Myocyte (in vitro differentiated cells): ENCODE data around the gene STIL. TPM values are rescaled to one million over a fixed set of nuclear protein-coding genes. Genes with fewer than 3 reads are reported as not detected.
"Not testable (repeated sequence)": the region's sequence is repeated elsewhere in the genome, so short reads cannot be mapped to it uniquely, and the experiment has no call there.

Experiments
- DNase-seq: peaks from one replicate; pipeline ENCODE4 v3.0.0-alpha.2; 2012; ENCODE audit warnings: low read depth
- polyA plus RNA-seq: library from polyadenylated mRNA; unstranded; fragments of >200 nt; gene quantifications from one replicate; pipeline ENCODE4 v1.2.1, GENCODE V29; 2012; ENCODE audit warnings: missing spikeins
- total RNA-seq: library from RNA; depleted of rRNA; stranded (reverse); fragments of >200 nt; gene quantifications from 2 replicates; pipeline ENCODE4 v1.2.3, GENCODE V29; 2014

Gene STIL
- 0.99 and 1.4 TPM in 2 replicates for total RNA-seq
- 0.81 TPM for polyA plus RNA-seq

DNA sequence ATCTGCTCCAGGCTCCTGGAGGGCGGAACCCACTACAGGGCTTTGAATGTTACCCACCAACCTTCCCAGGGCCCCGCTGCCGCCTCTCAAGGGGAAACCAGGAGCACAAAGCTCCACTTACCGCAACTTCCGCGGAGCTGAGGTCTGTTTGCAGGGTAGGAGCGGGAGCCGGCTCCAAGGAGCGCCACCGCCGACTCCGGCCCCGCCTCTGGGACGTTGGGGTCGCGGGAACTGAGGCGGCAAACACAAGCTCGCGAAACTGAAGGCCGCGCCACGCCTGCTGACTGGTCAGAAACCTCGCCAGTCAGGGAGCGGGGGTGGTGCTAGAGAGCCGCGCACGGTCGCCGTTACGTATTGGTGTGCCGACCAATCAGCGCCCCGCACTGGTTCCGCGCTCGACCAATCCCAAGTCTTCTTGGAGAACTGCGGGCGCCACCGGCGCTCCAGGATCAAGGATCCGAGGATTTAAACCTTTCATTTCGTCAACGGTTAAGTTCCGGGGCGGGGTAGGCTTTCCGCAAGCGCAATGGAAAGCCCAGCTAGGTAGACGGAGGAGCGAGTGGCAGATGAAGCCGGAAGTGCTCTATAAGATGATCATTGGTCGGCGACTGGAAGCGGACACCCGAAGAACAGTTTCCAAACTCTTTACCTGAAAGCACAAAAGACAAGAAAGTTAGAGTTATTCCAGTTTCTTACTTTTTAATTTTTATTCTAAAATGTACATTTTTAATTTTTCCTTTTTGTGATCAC lies at the start of gene STIL:
STIL (minus strand) TSS at position 233 of the 750 bp plus-strand sequence. CDS start 3,828 bp downstream, outside the sequence.
- peak; percentile 99 for DNase-seq

DNA sequence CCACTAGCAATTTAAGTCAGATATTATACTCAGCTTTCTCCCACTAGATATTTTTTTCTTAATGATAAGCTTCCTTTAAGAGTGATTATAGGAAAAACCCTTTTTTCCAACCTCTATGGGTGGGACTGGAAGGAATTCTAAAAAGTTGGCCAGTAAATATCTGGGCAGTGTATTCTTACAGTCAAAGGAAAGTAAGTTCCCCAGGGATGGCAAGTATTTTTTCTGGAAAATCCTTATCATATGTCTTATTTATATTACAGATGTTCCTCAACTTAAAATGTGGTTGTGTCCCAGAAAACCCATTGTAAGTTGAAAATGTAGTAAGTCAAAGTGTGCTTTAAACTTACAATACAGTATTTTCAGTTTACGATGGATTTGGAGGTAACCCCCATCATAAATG lies 48.9 kb upstream of the STIL start:
- no peak for DNase-seq

DNA sequence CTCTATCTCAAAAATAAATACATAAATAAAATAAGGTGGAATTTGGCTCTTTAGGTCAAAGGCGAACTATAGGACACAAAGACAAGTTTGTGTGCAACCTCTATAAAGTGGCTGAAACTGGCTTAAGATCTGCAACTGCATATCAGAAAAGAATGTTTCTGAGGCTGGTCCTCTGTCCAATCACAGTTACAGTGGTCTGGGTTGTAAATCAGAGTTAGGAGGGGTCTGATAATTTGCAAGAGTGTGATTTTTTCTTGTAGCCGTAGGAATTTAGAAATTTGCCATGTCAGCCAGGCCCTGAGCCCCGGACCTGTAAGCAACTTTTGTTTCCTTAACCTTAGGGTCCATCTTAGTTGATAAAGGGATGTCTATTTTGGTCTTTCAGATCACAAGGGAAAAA lies 47.4 kb upstream of the STIL start:
- no peak for DNase-seq

DNA sequence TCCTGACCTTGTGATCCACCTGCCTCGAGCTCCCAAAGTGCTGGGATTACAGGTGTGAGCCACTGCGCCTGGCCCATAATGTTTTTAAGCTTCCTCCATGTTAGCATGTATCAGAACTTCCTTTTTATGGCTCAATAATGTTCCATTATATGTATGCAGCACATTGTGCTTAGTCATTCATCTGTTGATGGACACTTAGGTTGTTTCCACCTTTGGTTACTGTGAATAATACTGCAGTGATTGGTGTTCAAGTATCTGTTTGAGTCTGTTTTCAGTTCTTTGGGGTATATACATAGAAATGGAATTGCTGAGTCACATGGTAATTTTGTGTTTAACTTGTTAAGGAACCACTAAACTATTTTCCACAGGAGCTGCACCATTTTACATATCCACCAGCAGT lies 37.4 kb upstream of the STIL start:
- no peak for DNase-seq

DNA sequence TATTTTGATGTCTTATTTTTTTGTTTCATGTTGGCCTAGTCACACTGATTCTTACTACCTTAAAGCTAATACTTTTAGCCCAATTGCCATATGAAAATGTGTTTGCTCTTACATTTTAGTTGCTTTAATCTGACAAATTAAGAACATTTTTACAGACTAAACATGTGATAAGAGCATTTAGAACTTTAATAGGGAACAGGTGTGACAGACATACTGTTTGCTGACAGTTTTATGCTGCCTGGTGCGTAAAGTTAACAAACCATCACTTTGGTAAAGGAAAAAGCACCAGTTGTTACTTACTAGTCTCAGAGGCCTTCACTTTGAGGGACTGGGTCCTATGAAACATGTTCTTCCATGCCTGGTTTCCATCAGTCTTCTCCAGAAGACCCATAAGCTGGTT lies 34.3 kb upstream of the STIL start:
- DNase-seq: no peak

DNA sequence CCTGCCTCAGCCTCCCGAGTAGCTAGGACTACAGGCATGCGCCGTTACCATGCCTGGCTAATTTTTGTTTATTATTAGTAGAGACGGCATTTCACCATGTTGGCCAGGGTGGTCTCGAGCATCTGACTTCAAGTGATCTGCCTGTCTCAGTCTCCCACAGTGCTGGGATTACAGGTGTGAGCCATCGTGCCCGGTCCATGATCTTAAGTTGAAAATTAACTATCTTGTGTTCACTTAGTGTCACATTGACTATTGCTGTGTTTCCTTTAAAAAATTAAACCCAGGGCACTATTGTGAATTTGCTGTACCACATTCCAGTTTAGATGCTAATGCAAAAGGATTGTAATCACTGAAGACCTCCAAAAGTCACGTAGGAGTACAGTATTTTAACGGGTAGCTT lies 33.8 kb upstream of the STIL start:
- no peak for DNase-seq

DNA sequence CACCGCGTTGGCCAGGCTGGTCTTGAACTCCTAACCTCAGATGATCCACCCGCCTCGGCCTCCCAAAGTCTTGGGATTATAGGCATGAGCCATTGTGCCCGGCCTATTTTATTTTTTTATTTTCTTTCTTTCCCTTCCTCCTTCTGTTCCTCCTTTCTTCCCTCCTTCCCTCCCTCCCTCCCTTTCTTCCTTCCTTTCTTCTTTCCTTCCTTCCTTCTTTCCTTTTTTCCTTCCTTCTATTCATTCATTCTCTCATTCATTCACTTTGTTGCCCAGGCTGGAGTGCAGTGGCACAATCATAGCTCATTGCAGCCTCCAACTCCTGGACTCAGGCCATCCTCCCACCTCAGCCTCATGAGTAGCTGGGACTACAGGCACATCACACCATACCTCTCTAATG lies 33.0 kb upstream of the STIL start:
- DNase-seq: not testable (repeated sequence)

DNA sequence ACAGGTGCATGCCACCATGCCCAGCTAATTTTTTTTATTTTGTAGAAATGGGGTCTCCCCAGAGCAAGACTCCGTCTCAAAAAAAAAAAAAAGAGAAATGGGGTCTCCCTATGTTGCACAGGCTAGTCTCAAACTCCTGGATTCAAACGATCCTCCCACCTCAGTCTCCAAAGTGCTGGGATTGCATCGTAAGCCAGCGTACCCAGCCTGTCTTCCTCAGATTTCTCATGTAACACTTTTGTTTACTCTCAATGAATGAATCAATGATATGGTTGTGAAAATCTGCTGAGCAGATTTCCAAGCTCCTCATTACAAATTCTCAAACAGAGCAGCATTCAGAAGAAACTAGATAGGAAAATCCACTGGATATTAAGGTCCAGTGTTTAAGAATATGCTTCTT lies 26.3 kb upstream of the STIL start:
- DNase-seq: no peak

DNA sequence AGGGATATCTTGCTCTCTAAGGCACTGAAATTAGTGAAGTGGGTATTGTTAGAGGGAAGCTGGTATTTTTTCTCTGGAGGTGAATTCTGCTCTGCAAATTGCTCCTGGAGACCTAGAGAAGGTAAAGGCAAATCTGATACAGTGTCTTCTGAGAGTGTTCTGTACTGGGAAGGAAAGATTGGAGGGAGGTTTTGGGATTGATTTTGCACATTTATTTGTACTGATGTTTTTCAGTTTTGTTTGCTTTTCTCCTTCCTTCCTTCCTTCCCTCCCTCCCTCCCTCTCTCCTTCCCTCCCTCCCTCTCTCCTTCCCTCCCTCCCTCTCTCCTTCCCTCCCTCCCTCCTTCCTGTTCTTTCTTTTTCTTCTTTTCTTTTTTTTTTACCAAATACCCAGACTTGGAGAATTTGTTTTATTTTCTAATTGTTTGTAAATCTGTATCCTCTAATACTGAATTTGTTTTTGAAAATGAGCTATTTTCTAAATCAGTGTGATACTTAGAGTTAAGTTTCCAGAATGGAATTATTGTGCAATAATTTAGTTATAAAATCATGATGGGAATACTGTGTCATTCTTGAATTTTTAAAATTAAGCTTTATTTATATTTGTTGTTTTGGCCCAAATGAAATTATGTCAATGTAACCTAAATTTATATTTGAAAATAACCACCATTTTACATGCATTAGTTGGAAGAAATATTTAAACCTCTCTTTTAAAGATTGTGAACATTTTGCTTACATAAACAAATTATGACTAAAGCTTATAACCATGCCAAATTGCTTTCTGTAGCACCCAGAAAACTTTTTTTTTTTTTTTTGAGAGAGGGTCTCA lies 24.5 kb upstream of the STIL start:
- no peak for DNase-seq

DNA sequence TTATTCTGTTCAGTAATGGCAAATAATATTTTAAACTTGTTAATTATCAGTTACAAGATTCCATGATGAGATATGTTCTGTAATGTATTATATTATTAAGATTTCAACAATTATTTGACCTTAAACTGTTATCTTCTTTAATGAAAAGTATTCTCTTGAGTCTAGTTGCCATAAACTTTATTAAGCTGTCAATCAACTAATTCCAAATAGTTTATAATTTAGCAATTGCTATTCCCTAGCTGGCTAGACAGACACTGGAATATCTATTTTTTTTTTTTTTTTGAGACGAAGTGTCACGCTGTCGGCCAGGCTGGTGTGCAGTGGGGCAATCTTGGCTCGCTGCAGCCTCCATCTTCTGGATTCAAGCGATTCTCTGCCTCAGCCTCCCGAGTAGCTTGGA lies 23.4 kb upstream of the STIL start:
- no peak for DNase-seq

DNA sequence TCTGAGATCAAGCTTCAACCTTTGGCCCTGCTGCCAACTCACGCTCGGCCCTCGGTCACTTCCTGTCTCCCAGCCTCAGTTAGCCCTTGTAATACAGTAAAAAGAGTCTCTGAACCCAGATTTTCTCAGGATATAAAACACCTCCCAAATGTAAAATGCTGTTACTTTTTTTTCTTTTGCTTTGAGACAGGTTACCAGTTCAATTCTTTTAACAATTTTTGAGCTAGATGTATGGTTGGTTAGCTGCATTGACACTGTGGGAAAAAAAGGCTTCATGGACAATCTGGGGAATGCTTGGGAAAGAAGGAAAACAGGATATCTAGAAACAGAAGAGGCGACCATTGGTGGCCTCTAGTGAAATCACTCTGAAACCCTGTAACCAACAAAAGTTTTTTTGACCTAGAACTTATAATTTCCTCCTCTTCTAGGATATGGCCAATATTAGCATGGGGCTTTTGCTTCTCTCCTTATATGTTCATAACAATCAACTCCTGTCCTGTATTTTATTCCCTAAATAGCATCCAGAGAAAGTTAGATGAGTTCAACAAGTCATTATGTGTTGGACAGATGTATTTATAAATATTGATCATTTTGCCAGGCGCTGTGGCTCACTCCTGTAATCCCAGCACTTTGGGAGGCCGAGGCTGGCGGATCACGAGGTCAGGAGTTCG lies 21.0 kb upstream of the STIL start:
- no peak for DNase-seq

DNA sequence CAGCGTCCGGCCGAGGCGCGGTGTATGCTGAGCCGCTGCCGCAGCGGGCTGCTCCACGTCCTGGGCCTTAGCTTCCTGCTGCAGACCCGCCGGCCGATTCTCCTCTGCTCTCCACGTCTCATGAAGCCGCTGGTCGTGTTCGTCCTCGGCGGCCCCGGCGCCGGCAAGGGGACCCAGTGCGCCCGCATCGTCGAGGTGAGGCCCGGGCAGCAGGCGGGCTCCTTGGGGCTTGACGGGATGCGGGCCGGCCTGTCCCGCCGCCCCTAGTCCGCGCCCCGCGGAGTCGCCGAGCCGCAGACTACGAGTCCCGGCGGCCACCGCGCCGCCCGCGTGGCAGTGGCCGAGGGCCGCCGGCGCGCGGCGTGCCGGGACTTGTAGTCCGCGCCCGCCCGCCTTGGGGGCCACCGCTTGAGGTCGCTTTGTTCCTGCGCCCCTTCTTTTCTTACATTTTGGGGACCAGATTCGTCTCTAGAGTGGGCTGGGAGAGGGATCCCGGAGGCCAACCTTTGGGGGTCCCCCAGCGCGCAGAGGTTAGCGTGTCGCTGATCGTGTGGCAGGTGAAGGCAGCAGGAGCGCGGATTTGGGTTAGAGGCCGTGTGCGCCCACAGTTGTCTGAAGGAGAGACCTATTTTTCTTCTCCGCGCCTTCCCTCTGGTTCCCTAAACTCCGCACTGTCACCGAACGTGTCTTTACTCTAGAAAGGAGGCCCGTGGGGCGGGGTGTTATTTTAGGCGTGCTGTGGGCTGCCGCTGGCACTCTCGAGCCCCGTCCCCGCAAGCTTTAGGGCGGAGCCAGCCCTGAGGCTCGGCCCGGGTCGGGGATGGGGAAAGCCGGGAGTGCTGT lies 20.2 kb upstream of the STIL start:
- DNase-seq: peak; percentile 90

DNA sequence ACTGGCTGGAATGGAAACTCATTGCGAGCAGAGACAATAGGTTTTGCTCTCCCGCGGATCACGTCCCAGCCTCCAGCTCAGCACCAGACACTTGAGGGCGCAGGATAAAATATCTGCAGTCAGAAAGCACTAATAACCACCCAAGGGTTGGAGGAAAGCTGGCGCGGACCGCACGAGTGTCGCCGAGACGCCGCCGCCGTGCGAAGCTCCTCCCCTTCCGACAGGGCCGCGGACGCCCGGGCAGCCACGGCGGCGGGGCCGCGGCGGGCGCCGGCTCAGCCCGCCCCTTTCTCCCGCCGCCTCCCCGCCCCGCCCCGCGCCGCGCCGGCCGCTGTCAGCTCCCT lies 19.6 kb upstream of the STIL start, which contains the start of gene CMPK1:
CMPK1 (plus strand) TSS at position 213 of the 344 bp plus-strand sequence. CDS start 156 bp downstream, outside the sequence.
- DNase-seq: peak; percentile 89

DNA sequence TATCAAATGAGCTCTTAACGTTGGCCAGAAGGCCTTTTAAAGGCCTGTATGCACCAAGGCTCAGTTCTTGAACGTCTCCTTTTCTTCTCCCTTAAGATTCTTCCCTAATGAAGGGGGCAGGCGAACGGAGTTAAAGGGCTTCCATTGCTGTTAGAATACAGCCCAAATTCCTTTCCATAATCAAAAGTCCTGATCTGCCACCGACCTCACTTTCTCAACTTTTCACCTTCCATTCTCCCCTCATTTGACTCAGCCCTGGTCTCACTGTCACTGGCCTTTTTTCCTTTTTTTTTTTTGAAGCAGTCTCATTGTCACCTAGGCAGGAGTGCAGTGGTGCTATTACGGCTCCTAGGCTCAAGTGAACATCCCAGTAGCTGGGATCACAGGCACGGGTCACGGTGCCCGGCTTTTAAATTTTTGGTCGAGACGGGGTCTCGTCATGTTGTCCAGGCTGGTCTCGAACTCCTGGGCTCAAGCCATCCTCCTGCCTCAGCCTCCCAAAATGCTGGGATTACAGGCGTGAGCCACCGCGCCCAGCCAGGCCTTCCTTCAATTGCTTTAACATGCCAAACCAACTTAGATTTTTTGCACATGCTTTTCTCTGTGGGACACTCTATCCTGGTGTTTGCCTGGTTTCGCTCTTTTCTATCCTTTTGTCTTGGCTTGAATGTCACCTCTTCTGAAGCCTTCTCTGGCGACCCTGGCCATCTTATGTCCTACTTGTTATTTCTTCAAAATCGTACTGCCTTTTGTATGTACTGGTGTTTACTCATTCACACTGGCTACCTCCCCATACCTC lies 19.0 kb upstream of the STIL start:
- no peak for DNase-seq

DNA sequence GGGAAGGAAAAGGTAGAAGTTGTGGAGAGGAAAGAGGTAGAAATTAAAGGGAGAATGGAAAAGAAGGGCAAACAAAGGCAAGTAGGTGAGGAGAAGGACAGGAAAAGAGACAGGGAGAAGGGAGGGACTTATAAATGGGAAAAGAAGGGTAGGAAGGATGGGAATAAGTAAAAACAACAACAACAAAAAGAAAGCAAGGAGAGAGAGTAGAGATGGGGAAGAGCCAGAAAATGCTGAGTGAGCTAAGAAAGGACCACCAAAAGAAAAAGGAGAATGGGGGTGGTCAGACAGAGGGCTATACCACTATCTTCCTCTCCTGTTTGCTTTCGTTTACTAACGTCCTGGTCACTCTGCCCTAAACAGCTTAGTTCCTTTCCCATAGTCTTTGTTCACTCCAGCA lies 17.9 kb upstream of the STIL start:
- DNase-seq: no peak

DNA sequence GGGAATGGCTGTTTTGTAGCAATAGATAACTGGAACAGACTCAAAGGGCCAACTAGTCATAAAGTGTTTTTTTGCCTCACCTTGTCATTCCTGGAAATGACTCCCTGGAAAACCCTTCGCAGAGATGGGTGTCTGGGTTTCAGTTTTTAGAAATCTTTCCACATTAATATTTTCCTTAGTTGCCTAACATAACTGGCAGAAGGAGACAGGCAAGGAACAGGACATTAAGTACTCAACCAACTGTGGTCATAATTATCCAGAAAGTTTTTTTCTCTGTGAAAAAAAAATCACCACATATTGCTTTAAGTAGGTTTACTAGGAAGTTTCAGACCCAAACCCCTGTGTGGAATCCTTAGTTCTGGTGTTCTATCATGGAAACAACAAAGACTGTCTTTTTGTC lies 16.3 kb upstream of the STIL start:
- no peak for DNase-seq

DNA sequence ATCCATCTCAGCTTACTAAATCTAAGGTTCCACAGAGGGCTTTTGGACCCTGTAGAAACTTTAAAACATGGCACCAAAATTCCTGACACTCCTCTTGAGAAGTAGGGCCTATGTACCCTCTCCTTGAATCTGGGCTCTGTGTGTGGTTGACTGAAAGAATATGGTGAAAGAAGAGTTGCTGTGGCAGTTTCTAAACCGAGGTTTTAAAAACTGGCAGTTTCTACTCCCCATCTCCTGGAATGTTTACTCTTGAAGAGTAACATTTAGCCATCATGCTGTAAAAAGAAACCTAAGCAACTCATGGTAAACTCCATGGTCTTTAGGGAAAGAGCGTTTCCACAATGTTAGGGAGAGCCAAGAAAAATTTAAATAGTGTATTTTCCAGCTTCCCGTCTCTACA lies 15.0 kb upstream of the STIL start:
- no peak for DNase-seq

DNA sequence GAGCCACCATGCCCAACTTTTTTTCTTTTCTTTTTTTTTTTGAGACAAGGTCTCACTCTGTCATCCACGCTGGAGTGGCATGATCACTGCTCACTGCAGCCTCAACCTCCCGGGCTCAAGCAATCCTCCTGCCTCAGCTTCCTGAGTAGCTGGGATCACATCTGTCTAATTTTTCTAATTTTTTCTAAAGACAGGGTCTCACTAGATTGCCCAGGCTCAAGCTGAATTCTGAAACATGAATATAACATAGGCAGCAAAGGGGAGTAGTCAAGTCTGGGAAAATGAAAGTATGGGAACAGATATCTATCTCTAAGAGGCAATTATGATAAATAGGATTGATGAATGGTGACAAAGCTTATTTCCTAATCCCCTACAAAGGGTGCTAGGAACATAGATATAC lies 12.3 kb upstream of the STIL start:
- DNase-seq: no peak

DNA sequence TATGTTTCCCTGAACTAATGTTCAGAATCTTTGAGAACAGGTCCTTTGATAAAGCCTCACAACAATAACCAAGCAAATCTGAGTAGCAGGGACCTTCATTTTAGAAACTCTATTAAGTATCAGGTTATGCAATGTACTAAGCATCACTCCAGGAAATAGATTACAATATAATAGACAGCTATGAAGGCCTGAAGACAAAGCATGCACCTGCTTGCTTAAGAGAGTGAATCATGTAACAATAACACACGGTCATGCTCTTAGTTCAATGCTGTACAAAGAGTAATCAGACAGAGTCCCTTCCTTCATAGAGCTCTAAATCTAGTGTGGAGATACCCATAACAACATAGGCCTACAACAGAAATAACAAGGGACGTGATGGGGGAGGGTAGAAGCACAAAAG lies 11.6 kb upstream of the STIL start:
- DNase-seq: no peak

DNA sequence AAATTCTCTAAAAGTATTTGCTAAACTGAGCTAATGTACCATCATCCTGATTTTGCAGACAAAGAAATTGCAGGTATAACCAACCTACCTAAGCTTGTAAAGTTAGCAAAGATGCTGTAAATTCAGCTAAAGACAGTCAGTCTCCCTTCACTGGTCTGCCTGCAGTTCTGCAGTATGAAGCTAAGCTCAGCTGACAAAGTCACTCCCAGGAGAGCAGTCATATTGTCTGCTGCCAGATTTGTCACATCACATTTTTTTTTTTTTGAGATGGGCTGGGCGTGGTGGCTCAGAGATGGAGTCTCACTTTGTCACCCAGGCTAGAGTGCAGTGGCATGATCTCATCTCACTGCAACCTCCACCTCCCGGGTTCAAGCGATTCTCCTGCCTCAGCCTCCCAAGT lies 10.7 kb upstream of the STIL start:
- no peak for DNase-seq
